GM12878 (cell line): ENCODE measurements around the gene SHROOM2. TPM values are rescaled to one million over a fixed set of nuclear protein-coding genes. Genes with fewer than 3 reads are reported as not detected.

ENCODE experiments used
- ATF2 ChIP-seq: IDR thresholded peaks from 2 replicates; pipeline ENCODE4 v1.6.1; 2012; ENCODE audit warnings: low read length, inconsistent platforms
- BACH1 ChIP-seq: fragments of 450-650 bp; IDR thresholded peaks from 2 replicates; pipeline ENCODE4 v1.6.1; 2017; ENCODE audit warnings: mild to moderate bottlenecking, borderline replicate concordance
- BCL3 ChIP-seq: IDR thresholded peaks from 2 replicates; pipeline ENCODE4 v1.6.1; 2011; ENCODE audit warnings: borderline replicate concordance, low read depth, mild to moderate bottlenecking, moderate library complexity, low read length; ENCODE audit not compliant: insufficient read depth, poor library complexity, severe bottlenecking
- BMI1 ChIP-seq: fragments of 450-650 bp; IDR thresholded peaks from 2 replicates; pipeline ENCODE4 v1.6.1; 2016; ENCODE audit warnings: mild to moderate bottlenecking, moderate library complexity, borderline replicate concordance
- CBFB ChIP-seq: IDR thresholded peaks from 2 replicates; pipeline ENCODE4 v1.6.1; 2016; ENCODE audit warnings: antibody characterized with exemption, low read depth
- CHD2 ChIP-seq: IDR thresholded peaks from 2 replicates; pipeline ENCODE4 v1.6.1; 2011; ENCODE audit warnings: low read depth, low read length, improper control_type of control experiment, borderline replicate concordance
- DPF2 ChIP-seq: fragments of 450-650 bp; IDR thresholded peaks from 2 replicates; pipeline ENCODE4 v1.6.1; 2017; ENCODE audit warnings: mild to moderate bottlenecking
- ETV6 ChIP-seq, 2 experiments: fragments of 450-650 bp in 1 of 2; IDR thresholded peaks in 1 of 2; conservative IDR thresholded peaks in 1 of 2; 2 replicates each; pipeline ENCODE4 v1.6.1; 2014; ENCODE audit warnings: antibody characterized with exemption in 1 of 2, borderline replicate concordance in 1 of 2, low read depth in 1 of 2, mild to moderate bottlenecking in 1 of 2, moderate library complexity in 1 of 2
- GABPA ChIP-seq: IDR thresholded peaks from 2 replicates; pipeline ENCODE4 v1.6.1; 2014; ENCODE audit warnings: antibody characterized with exemption, low read depth, mild to moderate bottlenecking, inconsistent platforms
- HDAC6 ChIP-seq: fragments of 200-600 bp; sonication (generic); IDR thresholded peaks from one replicate; pipeline ENCODE4 v1.8.0; 2017; ENCODE audit warnings: antibody characterized with exemption; ENCODE audit not compliant: unreplicated experiment
- MEF2B ChIP-seq: fragments of 450-650 bp; IDR thresholded peaks from 2 replicates; pipeline ENCODE4 v1.6.1; 2018; ENCODE audit warnings: mild to moderate bottlenecking, moderate library complexity; ENCODE audit not compliant: partially characterized antibody, poor library complexity, severe bottlenecking
- MTA3 ChIP-seq: IDR thresholded peaks from 2 replicates; pipeline ENCODE4 v1.6.1; 2012; ENCODE audit warnings: low read length, inconsistent platforms, borderline replicate concordance
- NFIC ChIP-seq: IDR thresholded peaks from 2 replicates; pipeline ENCODE4 v1.6.1; 2012; ENCODE audit warnings: low read depth, mild to moderate bottlenecking, inconsistent platforms, low read length, moderate library complexity
- NR2F1 ChIP-seq: fragments of 450-650 bp; conservative IDR thresholded peaks from 2 replicates; pipeline ENCODE4 v1.6.1; 2017; ENCODE audit warnings: mild to moderate bottlenecking
- RELB ChIP-seq: fragments of 450-650 bp; IDR thresholded peaks from 2 replicates; pipeline ENCODE4 v1.6.1; 2017; ENCODE audit warnings: low read depth, mild to moderate bottlenecking, moderate library complexity
- RFX5 ChIP-seq: IDR thresholded peaks from 2 replicates; pipeline ENCODE4 v1.6.1; 2011; ENCODE audit warnings: low read depth, low read length, improper control_type of control experiment
- SKIL ChIP-seq: fragments of 450-650 bp; IDR thresholded peaks from 2 replicates; pipeline ENCODE4 v1.6.1; 2017; ENCODE audit warnings: mild to moderate bottlenecking, low read depth, inconsistent platforms; ENCODE audit not compliant: poor library complexity, severe bottlenecking
- SRF ChIP-seq, 2 experiments: IDR thresholded peaks; 2 replicates each; pipeline ENCODE4 v1.6.1; 2011; ENCODE audit warnings: low read depth in 2 of 2, low read length in 2 of 2, mild to moderate bottlenecking in 1 of 2, moderate library complexity in 1 of 2
- ZBTB33 ChIP-seq: fragments of 450-650 bp; IDR thresholded peaks from 2 replicates; pipeline ENCODE4 v1.6.1; 2017; ENCODE audit warnings: mild to moderate bottlenecking
- polyA plus RNA-seq, 11 experiments: library from polyadenylated mRNA; depleted of rRNA in 4 of 11; unstranded in 6 of 11; stranded (reverse) in 5 of 11; fragments of >200 nt; fragmentation: Nextera tagmentation in 4 of 11; fragmentation: Illumina TruSeq in 1 of 11; extraction: Ambion mirVana in 4 of 11; extraction: Trizol in 1 of 11; gene quantifications; 1 replicate in 1 of 11; 2 replicates in 10 of 11; pipeline versions ENCODE4 v1.2.1 to v1.2.3, GENCODE V29; 2011 to 2016; ENCODE audit warnings: inconsistent platforms in 2 of 11, missing spikeins in 2 of 11, low read depth in 1 of 11
- total RNA-seq, 4 experiments: library from RNA; depleted of rRNA in 3 of 4; stranded (reverse); fragments of >200 nt in 3 of 4; fragmentation: Illumina TruSeq in 1 of 4; extraction: Trizol in 1 of 4; gene quantifications; 2 replicates each; pipeline versions ENCODE4 v1.2.1 to v1.2.3, GENCODE V29; 2013 to 2021

SHROOM2 gene
- total and polyA plus RNA-seq, 10 of the 15 experiments (the other 5 are each of a cell fraction or from before 2014, with no cell fraction given): under 0.01 to 0.15 (median 0.09) TPM; not detected in 2

- TF ChIP-seq RELB: peak; percentile 90
- TF ChIP-seq CHD2: no peak
- peak; percentile 91; the same call in 1 of the 2 replicates for TF ChIP-seq BACH1
- TF ChIP-seq SKIL: peak; percentile 85
- TF ChIP-seq BMI1: peak; percentile 73
- peak; percentile 46 for TF ChIP-seq BCL3
- TF ChIP-seq NR2F1: peak; percentile 58; the same call in 1 of the 2 replicates
- peak; percentile 68 for TF ChIP-seq CBFB
- peak in 1 of 2 experiments; percentile 91; a peak in 2 of 4 replicates for TF ChIP-seq ETV6 (conservative IDR thresholded peaks at IDR 0.05 in 1 of 2, IDR thresholded peaks at IDR 0.05 in 1 of 2; ENCODE audit: borderline replicate concordance in 1 of 2, low read depth in 1 of 2)
- TF ChIP-seq RFX5: no peak
- TF ChIP-seq DPF2: peak; percentile 94
- TF ChIP-seq MEF2B: peak; percentile 53
- peak; percentile 57 for TF ChIP-seq GABPA
- TF ChIP-seq NFIC: peak; percentile 91
- TF ChIP-seq SRF (IDR thresholded peaks at IDR 0.05; ENCODE audit: low read depth in 2 of 2, low read length in 2 of 2): 0 out of 4 replicates have a peak, but pooled peaks of 1 of the 2 experiments have one; percentile 30
- TF ChIP-seq ATF2: peak; percentile 78
- no peak for TF ChIP-seq ZBTB33
- no peak; the same call in 1 of the 2 replicates for TF ChIP-seq MTA3
- TF ChIP-seq HDAC6: no peak
These were observed 43.4 kb downstream of the SHROOM2 start (continued) for GRCh38 chrX:9829308-9830267.
